GM18505 (cell line): ENCODE measurements around the gene HIVEP3.

Experiments used
- ATAC-seq: cut with Tn5 transposase; IDR thresholded peaks from one replicate; pipeline ENCODE4 v1.9.1; 2021; ENCODE audit not compliant: unreplicated experiment
- POLR2A ChIP-seq: IDR thresholded peaks from 4 replicates; pipeline ENCODE4 v1.6.1; 2011; ENCODE audit warnings: borderline replicate concordance; ENCODE audit not compliant: insufficient read depth, insufficient read length; ENCODE audit errors: extremely low read depth

HIVEP3 gene

DNA sequence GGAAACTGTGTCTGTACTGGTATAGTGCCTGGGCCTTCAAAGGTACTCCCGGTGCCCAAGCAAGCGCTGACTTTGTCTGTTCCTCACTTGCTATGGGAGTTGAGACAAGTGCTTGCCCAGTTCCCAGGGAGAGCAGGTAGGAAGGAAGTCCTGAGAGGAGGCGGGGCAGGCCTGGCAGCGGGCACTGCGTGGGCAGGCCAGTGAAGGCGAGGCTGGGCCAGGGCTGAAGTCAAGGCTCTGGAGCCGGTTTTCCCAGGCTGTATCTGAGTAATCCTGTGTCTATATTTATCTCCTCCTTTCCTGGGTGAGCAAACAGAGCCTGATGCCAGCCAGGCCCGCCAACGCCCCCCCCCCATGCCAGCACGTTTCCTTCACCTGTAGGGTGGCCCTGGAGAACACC, 418.3 kb downstream of the HIVEP3 start:
- no peak for TF ChIP-seq POLR2A
- ATAC-seq = no peak

DNA sequence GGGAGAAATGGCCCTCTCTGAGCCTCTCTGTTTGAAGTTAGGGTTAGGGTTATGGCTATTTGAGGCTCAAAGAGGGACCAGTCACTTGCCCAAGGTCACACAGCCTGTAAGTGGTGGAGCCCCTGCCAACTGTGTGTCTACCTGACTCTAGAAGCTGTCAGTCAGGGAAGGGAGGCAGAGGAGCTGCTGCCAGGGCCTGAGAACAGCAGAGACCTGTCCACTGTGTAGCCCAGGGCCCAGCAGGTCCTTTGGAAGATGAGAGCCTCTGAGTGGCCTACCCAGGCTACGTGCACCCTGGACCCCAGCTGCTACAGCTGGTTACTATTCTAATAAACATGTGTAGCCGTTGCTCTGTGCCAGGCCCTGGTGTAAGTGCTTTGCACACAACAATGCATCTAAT, 419.1 kb downstream of the HIVEP3 start:
- TF ChIP-seq POLR2A = no peak
- ATAC-seq = no peak

DNA sequence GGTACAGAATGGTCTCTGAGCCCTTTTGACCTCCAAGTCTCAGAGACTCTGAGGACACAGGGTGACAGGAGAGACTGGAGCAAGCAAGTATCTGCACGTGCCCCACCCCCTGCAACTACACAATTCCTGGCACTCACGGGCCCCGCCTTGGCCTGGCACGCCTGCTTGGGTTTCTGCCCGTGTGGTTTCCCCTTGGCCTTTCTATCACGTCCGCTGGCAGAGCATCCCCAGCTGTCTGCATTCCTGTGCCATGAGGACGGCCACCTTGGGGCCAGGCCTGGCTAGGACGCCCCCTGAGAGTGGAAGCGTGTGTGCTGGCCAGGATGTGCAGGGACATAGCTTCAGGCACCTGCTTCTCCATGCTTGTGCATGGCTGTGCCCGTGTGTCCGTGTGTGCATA, 419.9 kb downstream of the HIVEP3 start:
- ATAC-seq = no peak
- no peak for TF ChIP-seq POLR2A

GRCh38 chr1:41498391-41498790, 420.3 kb downstream of the HIVEP3 start:
- no peak for ATAC-seq
- no peak for TF ChIP-seq POLR2A

DNA sequence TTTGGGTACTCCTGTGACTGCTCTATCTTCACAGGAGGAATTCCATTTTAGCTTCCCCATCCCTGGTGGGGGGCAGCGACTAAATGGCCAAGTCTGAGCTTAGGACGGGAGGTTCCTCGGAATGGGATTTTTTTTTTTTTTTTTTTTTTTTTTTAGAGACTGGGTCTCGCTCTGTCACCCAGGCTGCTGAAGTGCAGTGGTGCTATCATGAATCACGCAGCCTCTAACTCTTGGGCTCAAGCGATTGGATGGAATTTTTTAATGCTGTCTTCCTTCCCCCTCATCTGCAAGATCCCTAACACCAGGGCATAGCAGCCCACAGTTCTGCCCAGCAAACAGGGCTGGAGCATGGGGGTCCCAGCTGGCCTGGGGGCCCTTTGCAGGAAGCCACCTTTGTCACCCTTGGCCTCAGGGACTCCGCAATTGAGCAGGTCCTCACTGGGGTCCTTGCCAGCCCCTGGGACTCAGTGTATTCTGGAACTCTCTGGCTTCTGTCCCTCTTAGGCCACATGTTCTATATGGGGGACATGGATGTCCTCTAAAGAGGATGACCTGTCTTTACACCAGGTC, 421.2 kb downstream of the HIVEP3 start:
- no peak for TF ChIP-seq POLR2A
- ATAC-seq = no peak

GRCh38 chr1:41497056-41497440, 421.7 kb downstream of the HIVEP3 start:
- no peak for ATAC-seq
- TF ChIP-seq POLR2A = no peak

GRCh38 chr1:41496080-41497055, 422.4 kb downstream of the HIVEP3 start:
- no peak for ATAC-seq
- TF ChIP-seq POLR2A = no peak

GRCh38 chr1:41495210-41495948, 423.3 kb downstream of the HIVEP3 start:
- ATAC-seq = no peak
- no peak for TF ChIP-seq POLR2A

DNA sequence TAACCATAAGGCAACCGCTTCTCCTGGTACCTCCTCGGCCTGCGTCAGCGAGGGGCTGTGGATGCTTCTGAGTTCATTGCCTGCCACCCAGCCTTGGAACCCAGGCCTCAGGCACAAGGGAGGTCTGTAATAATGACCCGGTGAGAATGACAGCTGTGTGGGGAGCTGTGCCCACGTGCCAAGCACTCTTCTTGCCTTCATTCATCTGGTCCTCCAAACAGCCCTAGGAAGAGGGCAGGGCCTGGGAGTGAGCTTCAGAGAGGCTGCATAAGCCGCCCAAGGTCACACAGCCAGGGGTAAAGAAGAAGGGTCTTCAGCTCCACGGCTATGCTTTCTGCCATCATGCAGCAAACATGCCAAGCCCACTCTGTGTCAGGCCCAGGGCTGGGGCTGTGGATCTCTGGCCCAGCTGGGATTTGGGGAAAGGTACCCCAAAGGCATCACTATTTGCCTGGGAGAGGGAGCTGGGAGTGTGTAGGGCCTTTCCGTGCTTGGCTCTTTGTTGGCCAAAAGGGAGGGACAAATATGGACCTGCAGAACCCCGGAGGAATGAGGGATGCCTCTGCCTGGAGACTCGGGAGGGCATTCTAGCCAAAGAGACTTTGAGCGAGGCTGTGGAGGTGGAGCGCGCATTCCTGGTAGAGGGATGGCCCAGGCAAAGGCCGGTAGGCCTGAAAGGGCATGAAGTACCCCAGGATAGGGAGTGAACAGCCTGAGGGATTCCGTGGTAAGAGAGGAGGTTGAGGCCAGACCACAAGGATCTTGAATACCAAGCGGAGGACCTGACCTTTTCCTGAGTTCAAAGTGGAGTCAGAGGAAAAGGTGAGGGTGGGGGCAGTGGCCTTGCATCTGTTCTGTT, 424.1 kb downstream of the HIVEP3 start:
- no peak for TF ChIP-seq POLR2A
- ATAC-seq = no peak

DNA sequence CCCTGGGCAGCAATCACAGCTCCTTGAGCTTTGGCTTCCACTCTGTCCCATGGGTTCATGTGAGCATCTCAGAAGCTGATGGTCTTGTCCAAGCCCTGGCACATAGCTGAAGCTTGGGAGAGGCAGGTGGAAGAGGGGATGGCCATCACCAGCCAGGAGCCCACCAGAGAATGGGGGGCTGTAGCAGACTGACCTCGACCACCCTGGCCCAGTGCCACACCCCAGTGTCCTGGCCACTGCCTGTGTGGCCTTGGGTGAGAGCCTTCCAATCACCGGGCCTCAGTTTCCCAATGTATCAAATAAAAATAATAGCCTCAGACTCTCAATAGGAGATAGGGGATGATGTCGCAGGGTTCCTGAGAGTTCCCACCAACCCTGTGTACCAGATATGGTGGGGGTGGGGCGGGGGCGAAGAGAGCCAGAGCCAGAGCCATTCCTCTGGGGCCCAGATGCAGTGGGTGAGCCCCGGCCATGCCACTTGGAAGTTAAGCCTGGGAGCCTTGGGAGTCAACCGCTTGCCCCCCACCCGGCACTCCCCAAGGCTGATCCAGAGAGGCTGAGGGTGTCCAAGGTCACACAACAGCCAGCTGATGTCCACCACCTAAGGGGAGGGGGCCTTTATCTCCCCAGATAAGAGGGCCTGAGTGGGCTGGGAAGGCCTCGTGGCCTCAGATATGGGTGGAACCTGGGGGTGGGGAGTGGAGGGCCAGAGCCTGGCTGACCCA, 424.9 kb downstream of the HIVEP3 start:
- no peak for TF ChIP-seq POLR2A
- no peak for ATAC-seq

DNA sequence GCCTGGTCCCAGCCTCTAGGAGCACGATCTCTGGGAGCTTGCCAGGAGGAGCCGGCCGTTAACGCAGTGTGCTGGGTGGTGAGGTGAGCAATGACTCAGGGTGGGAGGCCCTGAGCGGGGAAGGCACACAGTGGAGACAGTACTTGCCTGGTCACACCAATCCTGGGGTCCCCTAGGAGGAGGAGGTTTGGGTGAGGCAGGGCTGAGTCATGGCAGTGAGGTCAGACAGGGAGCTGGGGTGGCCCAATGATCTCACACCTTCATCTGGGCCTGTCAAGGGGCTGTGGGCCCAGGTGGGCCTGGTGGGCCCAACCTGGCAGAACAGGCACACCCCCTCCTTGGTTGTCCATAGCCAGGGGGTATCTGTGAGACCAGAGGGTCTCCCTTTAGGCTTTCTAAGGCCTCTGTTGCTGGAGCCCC, 425.6 kb downstream of the HIVEP3 start:
- TF ChIP-seq POLR2A = no peak
- ATAC-seq = no peak

- no peak for TF ChIP-seq POLR2A
- no peak for ATAC-seq
Observed at GRCh38 chr1:41492341-41492848, 426.3 kb downstream of the HIVEP3 start.
